Trophoblast cell (in vitro differentiated cells and primary cell): ENCODE measurements around the gene RASA2.

ENCODE experiments used
- DNase-seq, 2 donors: peaks; one replicate each; pipeline ENCODE4 v3.0.0-alpha.2; 2016
- H2AFZ ChIP-seq: 2 replicates; pipeline ENCODE4 v1.6.1; 2013; ENCODE audit warnings: low read length, moderate library complexity, mild to moderate bottlenecking; ENCODE audit not compliant: insufficient read depth, poor library complexity
- H2AK5ac ChIP-seq: 2 replicates; pipeline ENCODE4 v1.6.1; 2013; ENCODE audit warnings: mild to moderate bottlenecking, low read length
- H2BK120ac ChIP-seq: 2 replicates; pipeline ENCODE4 v1.6.1; 2013; ENCODE audit warnings: low read length, mild to moderate bottlenecking, moderate library complexity; ENCODE audit not compliant: insufficient read depth, poor library complexity
- H2BK12ac ChIP-seq: 2 replicates; pipeline ENCODE4 v1.6.1; 2013; ENCODE audit warnings: mild to moderate bottlenecking, low read length, moderate library complexity
- H2BK5ac ChIP-seq: 2 replicates; pipeline ENCODE4 v1.6.1; 2013; ENCODE audit warnings: low read length, low read depth, moderate library complexity, mild to moderate bottlenecking; ENCODE audit not compliant: poor library complexity
- H3K14ac ChIP-seq: 2 replicates; pipeline ENCODE4 v1.6.1; 2013; ENCODE audit warnings: mild to moderate bottlenecking, low read length
- H3K18ac ChIP-seq: 2 replicates; pipeline ENCODE4 v1.6.1; 2013; ENCODE audit warnings: mild to moderate bottlenecking, low read length
- H3K23ac ChIP-seq: 2 replicates; pipeline ENCODE4 v1.6.1; 2013; ENCODE audit warnings: low read length
- H3K27ac ChIP-seq: 2 replicates; pipeline ENCODE4 v1.5.1; 2013; ENCODE audit warnings: low read depth, mild to moderate bottlenecking, inconsistent platforms, low read length, moderate library complexity
- H3K27me3 ChIP-seq: 2 replicates; pipeline ENCODE4 v1.6.1; 2013; ENCODE audit warnings: inconsistent platforms, mild to moderate bottlenecking, low read length, moderate library complexity; ENCODE audit not compliant: insufficient read depth
- H3K36me3 ChIP-seq, 2 experiments: 1 replicate in 1 of 2; 2 replicates in 1 of 2; pipeline ENCODE4 v1.6.1; 2013; ENCODE audit warnings: low read length in 2 of 2, mild to moderate bottlenecking in 2 of 2, moderate library complexity in 1 of 2; ENCODE audit not compliant: insufficient read depth in 2 of 2, control insufficient read depth in 1 of 2
- H3K4ac ChIP-seq: 2 replicates; pipeline ENCODE4 v1.6.1; 2013; ENCODE audit warnings: low read depth, mild to moderate bottlenecking, low read length, moderate library complexity
- H3K4me1 ChIP-seq, 2 experiments: 1 replicate in 1 of 2; 2 replicates in 1 of 2; pipeline ENCODE4 v1.6.1; 2013; ENCODE audit warnings: low read length in 2 of 2, mild to moderate bottlenecking in 2 of 2, moderate library complexity in 1 of 2; ENCODE audit not compliant: insufficient read depth in 2 of 2, control insufficient read depth in 1 of 2
- H3K4me2 ChIP-seq: 2 replicates; pipeline ENCODE4 v1.6.1; 2013; ENCODE audit warnings: inconsistent platforms, mild to moderate bottlenecking, low read length, moderate library complexity
- H3K4me3 ChIP-seq: 2 replicates; pipeline ENCODE4 v1.5.1; 2013; ENCODE audit warnings: mild to moderate bottlenecking, low read depth, low read length, inconsistent platforms
- H3K79me1 ChIP-seq: one replicate; pipeline ENCODE4 v1.6.1; 2013; ENCODE audit warnings: low read length
- H3K79me2 ChIP-seq: 2 replicates; pipeline ENCODE4 v1.6.1; 2013; ENCODE audit warnings: low read length, mild to moderate bottlenecking; ENCODE audit not compliant: control insufficient read depth, insufficient read depth, poor library complexity
- H3K9ac ChIP-seq: 2 replicates; pipeline ENCODE4 v1.6.1; 2013; ENCODE audit warnings: mild to moderate bottlenecking, low read length
- H3K9me3 ChIP-seq: 2 replicates; pipeline ENCODE4 v1.6.1; 2013; ENCODE audit warnings: low read depth, mild to moderate bottlenecking, control low read depth, inconsistent platforms, low read length; ENCODE audit not compliant: insufficient read depth
- H4K12ac ChIP-seq: 2 replicates; pipeline ENCODE4 v1.6.1; 2013; ENCODE audit warnings: low read depth, mild to moderate bottlenecking, low read length, moderate library complexity
- H4K8ac ChIP-seq: 2 replicates; pipeline ENCODE4 v1.6.1; 2013; ENCODE audit warnings: low read depth, mild to moderate bottlenecking, low read length, moderate library complexity
- H4K91ac ChIP-seq: one replicate; pipeline ENCODE4 v1.6.1; 2013; ENCODE audit warnings: low read depth, mild to moderate bottlenecking, low read length, moderate library complexity
- WGBS: extraction: QIAGEN DNeasy Blood & Tissue Kit; methylation state at CpG from one replicate; pipeline ENCODE4 v1.1.7; 2013; ENCODE audit warnings: missing lambda C conversion rate; ENCODE audit not compliant: insufficient read length, insufficient coverage; ENCODE audit errors: extremely low coverage; 5-methylcytosine and 5-hydroxymethylcytosine counted together

The RASA2 gene

GRCh38 chr3:141450727-141451375 is 36.0 kb upstream of the RASA2 start:
- Histone ChIP-seq H3K14ac (no peak overlapping the region), H2BK120ac (no peak overlapping the region), H3K79me1 (peaks cover 12% of the 10 kb centered on the region), H3K4me2 (no peak overlapping the region), H3K4ac (no peak overlapping the region), H3K9ac (no peak overlapping the region), H3K79me2 (no peaks in the 10 kb centered on the region), H3K9me3 (no peaks in the 10 kb centered on the region), H4K8ac (no peak overlapping the region), H3K4me3 (no peak overlapping the region), H3K4me1 (peaks cover 6 to 10% of the 10 kb centered on the region in 2 experiments), H2AK5ac (no peak overlapping the region), H3K36me3 (peaks cover 0 to 3% of the 10 kb centered on the region in 2 experiments), H2AFZ (no peak overlapping the region), H4K91ac (no peak overlapping the region), H3K23ac (no peak overlapping the region), H2BK5ac (no peak overlapping the region), H4K12ac (no peak overlapping the region), H3K27me3 (no peaks in the 10 kb centered on the region), H2BK12ac (no peak overlapping the region), H3K27ac (no peak overlapping the region), H3K18ac (no peak overlapping the region)
- no peak for DNase-seq
- no CpG with 5 or more reads among the region's 8 CpGs for WGBS

DNA sequence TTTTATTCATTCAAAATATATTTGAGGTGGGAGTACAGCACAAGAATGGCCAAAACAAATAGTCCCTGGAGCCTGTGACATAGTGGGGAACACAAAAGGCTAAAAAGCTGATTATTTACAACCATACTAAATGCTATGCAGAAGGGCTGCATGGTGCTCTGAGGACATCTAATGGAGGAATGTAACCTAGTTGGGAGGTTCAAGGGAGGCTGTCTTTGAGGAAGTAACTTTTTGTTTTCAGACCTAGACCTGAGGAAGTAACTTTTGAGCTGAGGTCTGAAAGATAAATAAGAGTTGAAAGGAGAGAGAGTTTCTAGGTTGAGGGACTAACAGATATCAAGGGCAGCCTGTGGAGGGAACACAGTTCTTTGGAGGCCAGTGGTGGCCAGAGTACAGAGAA is 34.8 kb upstream of the RASA2 start:
- H3K4me3 ChIP-seq: no peak overlapping the region
- no peak overlapping the region for H2BK12ac ChIP-seq
- peaks cover 19% of the 10 kb centered on the region for H3K79me1 ChIP-seq
- no peak overlapping the region for H4K12ac ChIP-seq
- H3K14ac ChIP-seq: no peak overlapping the region
- H3K27me3 ChIP-seq: no peaks in the 10 kb centered on the region
- DNase-seq: peak in 1 of 2 donors; percentile 36
- no peak overlapping the region for H3K4ac ChIP-seq
- H3K9ac ChIP-seq: no peak overlapping the region
- no peak overlapping the region for H4K91ac ChIP-seq
- no peaks in the 10 kb centered on the region for H3K36me3 ChIP-seq
- no peak overlapping the region for H3K27ac ChIP-seq
- no peak overlapping the region for H2BK120ac ChIP-seq
- no peak overlapping the region for H3K4me2 ChIP-seq
- no peaks in the 10 kb centered on the region for H3K79me2 ChIP-seq
- H3K9me3 ChIP-seq: no peaks in the 10 kb centered on the region
- no peak overlapping the region for H3K23ac ChIP-seq
- H2BK5ac ChIP-seq: no peak overlapping the region
- peaks cover 12 to 15% of the 10 kb centered on the region in 2 experiments for H3K4me1 ChIP-seq
- no peak overlapping the region for H3K18ac ChIP-seq
- H2AFZ ChIP-seq: no peak overlapping the region
- H2AK5ac ChIP-seq: no peak overlapping the region
- H4K8ac ChIP-seq: no peak overlapping the region

- Histone ChIP-seq H4K8ac (no peak overlapping the region), H3K79me1 (peaks cover 19% of the 10 kb centered on the region), H3K4me1 (peaks cover 12 to 15% of the 10 kb centered on the region in 2 experiments), H3K27me3 (no peaks in the 10 kb centered on the region), H3K4ac (no peak overlapping the region), H2AK5ac (no peak overlapping the region), H3K79me2 (no peaks in the 10 kb centered on the region), H3K36me3 (no peaks in the 10 kb centered on the region), H3K14ac (no peak overlapping the region), H3K27ac (no peak overlapping the region), H3K18ac (no peak overlapping the region), H2AFZ (no peak overlapping the region), H2BK120ac (no peak overlapping the region), H3K4me3 (no peak overlapping the region), H2BK12ac (no peak overlapping the region), H3K4me2 (no peak overlapping the region), H3K9me3 (no peaks in the 10 kb centered on the region), H4K91ac (no peak overlapping the region), H3K23ac (no peak overlapping the region), H3K9ac (no peak overlapping the region), H4K12ac (no peak overlapping the region), H2BK5ac (no peak overlapping the region)
- no peak for DNase-seq
- no CpG with 5 or more reads among the region's 1 CpG for WGBS
Measured at GRCh38 chr3:141452773-141453172, 34.1 kb upstream of the RASA2 start.

GRCh38 chr3:141454054-141454453 is 32.8 kb upstream of the RASA2 start:
- Histone ChIP-seq H2AK5ac (no peak overlapping the region), H3K9me3 (no peaks in the 10 kb centered on the region), H3K18ac (no peak overlapping the region), H3K4me1 (peaks cover 12 to 15% of the 10 kb centered on the region in 2 experiments), H4K8ac (peak overlapping the region; percentile 42), H3K36me3 (no peaks in the 10 kb centered on the region), H3K9ac (no peak overlapping the region), H3K4me2 (no peak overlapping the region), H3K4me3 (no peak overlapping the region), H4K12ac (no peak overlapping the region), H3K79me1 (peaks cover 19% of the 10 kb centered on the region), H4K91ac (peak overlapping the region; percentile 26), H2BK12ac (peak overlapping the region; percentile 69), H3K23ac (no peak overlapping the region), H3K79me2 (no peaks in the 10 kb centered on the region), H3K14ac (no peak overlapping the region), H3K27ac (no peak overlapping the region), H2BK120ac (peak overlapping the region; percentile 25), H2AFZ (no peak overlapping the region), H3K4ac (no peak overlapping the region), H3K27me3 (no peaks in the 10 kb centered on the region), H2BK5ac (no peak overlapping the region)
- no CpG with 5 or more reads among the region's 3 CpGs for WGBS
- DNase-seq: no peak
